M059J (cell line): ENCODE results near the gene LARP1B. TPM values are rescaled to one million over a fixed set of nuclear protein-coding genes. Genes with fewer than 3 reads are reported as not detected.
"Not testable (repeated sequence)": the region's sequence is repeated elsewhere in the genome, so short reads cannot be mapped to it uniquely, and the experiment has no call there.

Experiments
- DNase-seq: peaks from one replicate; pipeline ENCODE4 v3.0.0-alpha.2; 2012; ENCODE audit warnings: low read depth
- total RNA-seq: library from RNA; depleted of rRNA; stranded (reverse); fragments of >200 nt; shearing (Covaris generic); gene quantifications from 2 replicates; pipeline ENCODE4 v1.2.3, GENCODE V29; 2014

Gene LARP1B
- total RNA-seq, 1 experiment from 2014 or later: 14.3 TPM

DNA sequence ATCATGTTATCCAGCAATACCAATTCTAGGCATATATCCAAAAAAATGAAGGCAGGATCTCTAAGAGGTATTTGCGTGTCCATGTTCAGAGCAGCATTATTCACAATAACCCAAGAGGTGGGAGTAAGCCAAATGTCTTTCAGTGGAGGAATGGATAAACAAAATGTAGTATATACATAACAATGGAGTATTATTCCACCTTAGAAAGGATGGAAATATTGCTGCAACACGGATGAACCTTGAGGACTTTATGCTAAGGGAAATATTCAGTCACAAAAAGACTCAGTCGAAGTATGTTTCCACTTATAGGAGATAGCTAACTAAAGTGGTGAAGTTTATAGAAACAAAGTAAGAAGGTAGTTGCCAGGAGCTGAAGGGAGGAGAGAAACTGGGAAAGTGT, 74.3 kb downstream of the LARP1B start:
- DNase-seq: no peak

DNA sequence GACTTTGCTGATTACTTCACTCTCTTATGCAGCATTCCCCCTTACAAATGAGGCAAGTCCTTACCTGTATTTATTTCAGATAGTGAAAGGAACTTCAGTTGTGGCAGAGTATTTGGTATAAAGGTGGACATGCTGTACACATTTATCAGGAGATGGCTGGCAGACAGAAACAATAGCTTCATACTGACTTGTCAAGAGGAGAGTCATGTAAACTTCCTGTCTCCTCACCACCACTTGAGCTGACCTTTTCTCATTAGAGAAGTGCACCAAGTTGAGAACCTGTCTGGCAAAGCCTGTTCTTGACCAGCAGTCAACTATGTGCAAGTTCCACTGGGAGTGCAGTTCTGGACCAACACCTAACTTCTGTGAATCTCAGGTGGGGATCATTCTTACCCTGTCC, 80.8 kb downstream of the LARP1B start:
- no peak for DNase-seq

DNA sequence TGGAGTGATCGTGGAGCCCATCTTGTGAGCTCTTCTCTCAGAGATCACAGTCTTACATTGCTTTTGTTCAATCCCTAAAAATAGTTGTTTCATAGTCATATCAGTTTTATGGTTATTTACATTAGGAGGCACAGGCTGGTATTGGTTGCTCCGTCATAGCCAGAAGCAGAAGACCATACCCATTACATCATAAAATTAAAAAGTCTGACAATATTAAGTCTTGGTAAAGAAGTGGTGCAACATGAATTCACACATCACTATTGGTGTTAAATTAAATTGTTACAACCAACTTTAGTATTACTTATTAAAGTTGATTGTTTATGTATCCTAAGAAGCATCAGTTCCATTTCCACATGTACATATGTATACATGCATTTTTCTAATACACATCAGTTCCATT, 84.6 kb downstream of the LARP1B start:
- DNase-seq: no peak

DNA sequence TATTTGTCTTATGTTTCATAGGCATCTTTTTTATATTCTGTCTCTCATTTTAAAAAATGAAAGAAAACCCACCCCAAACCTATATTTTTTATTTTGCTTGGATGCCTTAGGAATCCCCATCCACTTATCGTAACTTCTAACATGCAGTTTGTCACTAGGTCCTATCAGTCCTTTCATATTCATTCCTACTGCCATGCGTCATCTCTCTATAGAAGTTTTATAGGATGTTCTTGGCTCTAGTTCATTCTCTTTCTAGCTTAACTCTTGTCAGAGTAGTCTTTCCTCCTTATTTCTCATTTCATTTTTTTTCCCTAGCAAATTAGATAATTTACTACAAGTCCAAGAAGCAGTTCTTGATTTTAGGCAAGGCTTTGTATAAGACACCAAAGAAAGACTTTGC, 92.7 kb downstream of the LARP1B start:
- no peak for DNase-seq

DNA sequence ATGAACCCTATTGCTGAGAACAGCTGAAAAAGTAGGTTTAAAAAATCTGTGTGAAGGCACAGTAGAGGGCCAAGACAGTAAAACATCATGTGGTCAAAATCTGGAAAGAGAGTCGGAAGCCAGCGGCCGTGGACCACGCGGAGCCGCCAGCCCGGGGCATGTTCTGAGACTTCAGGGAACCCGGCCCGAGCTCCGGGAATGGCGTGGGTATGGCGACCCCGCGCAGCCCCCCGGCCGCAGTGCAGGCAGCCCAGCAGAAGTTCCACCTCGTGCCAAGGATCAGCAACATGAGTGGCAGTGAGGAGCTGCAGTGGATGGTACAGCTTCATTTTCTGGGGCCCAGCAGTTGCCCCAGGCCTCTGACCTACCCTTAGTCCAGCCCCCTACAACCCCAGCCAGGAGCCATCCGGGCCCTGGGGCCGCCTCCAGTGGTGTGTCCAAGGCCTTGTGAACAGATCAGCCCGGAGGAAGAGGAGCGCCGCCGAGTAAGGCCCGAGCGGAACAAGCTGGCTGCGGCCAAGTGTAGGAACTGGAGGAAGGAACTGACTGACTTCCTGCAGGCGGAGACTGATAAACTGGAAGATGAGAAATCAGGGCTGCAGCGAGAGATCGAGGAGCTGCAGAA, 94.2 kb downstream of the LARP1B start:
- DNase-seq: no peak

DNA sequence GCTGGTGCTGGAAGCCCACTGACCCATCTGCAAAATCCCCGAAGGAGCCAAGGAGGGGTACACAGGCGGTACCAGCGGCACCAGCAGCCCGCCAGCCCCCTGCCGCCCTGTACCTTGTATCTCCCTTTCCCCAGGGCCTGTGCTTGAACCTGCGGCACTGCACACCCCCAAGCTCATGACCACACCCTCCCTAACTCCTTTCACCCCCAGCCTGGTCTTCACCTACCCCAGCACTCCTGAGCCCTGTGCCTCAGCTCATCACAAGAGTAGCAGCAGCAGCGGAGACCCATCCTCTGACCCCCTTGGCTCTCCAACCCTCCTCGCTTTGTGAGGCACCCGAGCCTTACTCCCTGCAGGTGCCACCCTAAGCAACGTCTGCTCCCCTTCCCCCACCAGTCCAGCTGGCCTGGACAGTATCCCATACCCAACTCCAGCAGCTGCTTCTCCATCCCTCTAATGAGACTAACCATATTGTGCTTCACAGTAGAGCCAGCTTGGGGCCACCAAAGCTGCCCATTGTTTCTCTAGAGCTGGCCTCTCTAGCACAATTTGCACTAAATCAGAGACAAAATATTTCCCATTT, 94.9 kb downstream of the LARP1B start:
- no peak for DNase-seq

DNA sequence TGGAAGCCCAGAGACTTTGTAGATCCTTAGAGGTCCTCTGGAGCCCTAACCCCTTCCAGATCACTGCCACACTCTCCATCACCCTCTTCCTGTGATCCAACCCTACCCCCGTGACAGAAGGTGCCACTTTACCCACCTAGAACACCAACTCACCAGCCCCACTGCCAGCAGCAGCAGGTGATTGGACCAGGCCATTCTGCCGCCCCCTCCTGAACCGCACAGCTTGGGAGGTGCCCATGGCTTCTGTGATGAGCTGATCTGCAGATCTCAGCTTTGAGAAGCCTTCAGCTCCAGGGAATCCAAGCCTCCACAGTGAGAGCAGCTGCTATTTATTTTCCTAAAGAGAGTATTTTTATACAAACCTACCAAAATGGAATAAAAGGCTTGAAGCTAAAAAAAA, 95.4 kb downstream of the LARP1B start:
- DNase-seq: not testable (repeated sequence)

DNA sequence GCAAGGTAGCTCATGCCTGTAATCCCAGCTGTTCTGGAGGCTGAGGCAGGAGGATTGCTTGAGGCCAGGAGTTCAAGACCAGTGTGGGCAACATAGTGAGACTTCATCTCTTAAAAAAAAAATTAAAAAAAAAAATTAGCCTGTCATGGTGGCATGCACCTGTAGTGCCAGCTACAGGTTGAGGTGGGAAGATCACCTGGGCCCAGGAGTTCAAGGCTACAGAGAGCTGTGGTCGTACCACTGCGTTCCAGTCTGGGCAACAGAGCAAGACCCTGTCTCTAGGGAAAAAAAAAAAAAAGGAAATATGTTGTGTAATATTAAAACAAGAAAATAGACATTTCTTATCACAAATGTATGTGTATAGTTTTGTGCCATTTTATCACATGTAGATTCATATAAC, 97.8 kb downstream of the LARP1B start:
- no peak for DNase-seq

DNA sequence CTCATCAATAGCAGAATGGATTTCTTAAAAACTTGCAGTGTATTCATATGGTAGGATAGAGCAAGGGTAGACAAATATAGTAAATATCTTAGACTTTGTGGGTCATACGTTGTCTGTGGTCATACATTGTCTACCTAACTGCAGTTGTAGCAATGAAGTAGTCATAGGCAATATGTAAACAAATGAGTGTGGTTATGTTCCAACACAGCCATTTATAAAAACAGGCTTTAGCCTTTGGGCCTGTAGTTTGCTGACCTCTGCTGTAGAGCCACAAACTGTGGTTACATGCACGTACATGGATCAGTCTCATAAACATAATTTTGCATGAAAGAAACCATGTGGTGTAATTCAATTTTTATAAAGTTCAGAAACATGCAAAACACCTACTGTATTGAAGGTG, 98.9 kb downstream of the LARP1B start:
- DNase-seq: peak; percentile 82

DNA sequence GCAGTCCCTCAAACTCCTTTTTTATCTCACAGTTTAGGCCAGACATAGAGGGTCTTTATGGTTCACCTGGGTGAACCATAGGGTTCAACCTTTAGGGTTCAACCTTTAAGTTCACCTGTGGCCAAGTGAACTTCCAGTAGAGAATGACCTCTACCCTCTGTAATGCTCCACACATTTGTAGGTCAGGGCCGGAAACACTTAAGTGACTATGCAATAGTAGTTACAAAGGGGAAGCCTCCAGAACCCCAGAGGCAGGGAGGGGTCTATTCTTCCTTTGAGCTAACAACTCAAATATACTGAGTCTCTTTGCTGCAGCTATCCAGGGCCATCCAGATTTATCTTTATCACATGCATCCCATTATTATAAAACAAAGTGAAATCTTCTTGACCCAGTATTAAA, 100.0 kb downstream of the LARP1B start:
- no peak for DNase-seq

DNA sequence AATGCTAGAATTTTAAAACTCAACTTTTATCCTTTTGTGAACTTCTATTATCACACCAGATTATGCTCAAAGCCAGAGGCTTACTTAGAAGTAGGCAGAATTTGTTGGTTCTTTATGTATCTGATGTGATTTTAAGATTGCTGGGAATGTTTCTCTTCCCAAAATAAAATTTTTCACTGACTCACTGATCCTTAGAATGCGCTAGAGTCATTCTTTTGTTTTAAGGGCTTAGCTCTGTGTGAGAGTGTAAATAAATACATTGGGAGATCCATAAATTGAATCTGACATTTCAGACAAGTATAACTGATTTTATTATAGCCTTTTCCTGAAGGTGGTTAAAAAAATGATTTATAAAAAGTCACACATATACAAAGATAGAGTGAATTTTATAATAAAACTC, 101.3 kb downstream of the LARP1B start:
- peak; percentile 24 for DNase-seq

DNA sequence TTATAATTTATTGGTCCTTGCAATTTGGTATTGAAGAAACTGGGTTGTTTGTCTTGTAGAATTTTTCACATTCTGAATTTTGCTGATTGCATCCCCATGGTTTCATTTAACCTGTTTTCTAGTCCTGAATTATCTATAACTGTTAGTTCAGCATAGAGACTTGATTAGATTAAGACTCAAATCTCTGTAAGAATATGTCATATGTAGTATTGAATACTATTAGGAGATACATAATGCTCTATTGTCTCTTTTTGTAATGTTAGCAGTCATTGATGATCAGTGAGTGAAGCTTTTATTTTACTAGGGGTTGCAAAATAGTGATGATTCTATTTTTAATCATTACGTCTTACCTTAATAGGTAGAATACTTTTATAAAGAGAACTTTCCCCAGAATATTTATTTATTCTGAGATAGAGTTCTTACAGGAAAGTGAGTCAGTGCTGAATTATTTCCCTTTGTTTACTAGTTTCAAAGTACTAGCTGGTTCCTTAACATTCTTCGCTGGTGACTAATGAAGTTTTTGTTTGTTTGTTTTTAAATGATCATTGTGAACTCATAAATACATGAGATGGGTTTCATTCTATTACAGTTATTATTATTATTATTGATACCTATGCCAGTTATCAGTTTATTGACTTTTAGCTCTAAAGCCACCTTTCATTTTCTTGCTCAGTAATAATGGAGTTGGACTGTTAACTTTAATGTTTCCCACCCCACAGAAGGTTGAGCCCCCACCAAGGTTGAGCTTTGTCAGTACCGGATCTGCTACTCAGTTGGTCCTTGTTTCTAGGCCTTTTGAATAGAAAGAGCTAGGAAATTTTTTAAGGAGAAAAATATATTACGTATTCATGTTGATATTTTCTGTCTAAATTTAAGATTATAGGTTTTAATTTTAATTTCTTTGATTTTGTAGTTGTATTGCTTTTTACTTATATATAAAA, 102.3 kb downstream of the LARP1B start:
- DNase-seq: peak; percentile 89

DNA sequence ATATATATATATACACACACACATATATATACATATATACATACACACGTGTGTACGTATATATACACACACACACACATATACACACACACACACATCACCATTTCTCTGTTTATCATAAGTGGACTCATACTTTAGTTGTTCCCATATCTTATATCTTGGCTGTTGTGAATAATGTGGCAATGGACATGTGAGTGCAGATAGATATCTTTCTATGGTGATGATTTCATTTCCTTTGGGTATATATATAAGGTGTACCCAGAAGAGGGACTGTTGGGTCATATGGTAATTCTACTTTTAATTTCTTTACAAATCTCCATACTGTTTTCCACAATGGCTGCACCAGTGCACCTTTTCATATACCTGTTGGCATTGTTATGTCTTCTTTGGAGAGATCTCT, 105.9 kb downstream of the LARP1B start:
- DNase-seq: no peak

DNA sequence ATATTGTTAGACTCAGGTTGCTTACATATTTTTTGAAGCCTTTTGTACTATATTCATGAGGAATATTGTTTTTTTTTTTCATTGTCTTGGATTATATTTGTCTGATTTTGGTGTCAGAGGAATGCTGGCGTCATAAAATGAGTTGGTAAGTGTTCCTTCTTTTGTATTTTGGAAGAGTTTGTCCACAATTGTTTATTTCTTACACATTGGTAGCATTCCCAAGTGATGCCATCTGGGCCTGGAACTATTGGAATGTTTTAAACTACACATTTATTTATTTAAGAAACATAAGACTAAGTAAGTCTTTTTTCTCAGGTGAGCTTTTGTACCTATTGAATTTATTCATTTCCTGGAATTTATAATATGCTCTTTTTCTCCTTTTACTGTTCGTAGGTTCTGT, 107.6 kb downstream of the LARP1B start:
- peak; percentile 39 for DNase-seq

DNA sequence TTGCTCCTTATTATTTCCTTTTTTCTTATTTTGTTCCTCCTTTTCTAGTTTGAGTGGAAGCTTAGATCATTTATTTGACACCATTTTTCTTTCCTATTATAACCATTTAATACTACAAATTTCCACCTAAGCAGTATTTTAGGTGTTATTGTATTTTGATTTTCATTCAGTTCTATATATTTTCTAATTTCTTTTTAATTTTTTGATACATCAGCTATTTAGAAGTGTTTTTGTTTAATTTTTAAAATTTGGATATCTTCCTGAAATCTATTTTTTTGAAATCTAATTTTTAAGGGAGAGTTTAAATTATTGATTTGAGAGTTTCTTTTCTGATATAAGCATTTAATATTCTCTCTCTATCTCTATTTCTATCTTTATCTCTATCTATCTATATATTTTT, 108.1 kb downstream of the LARP1B start:
- no peak for DNase-seq

DNA sequence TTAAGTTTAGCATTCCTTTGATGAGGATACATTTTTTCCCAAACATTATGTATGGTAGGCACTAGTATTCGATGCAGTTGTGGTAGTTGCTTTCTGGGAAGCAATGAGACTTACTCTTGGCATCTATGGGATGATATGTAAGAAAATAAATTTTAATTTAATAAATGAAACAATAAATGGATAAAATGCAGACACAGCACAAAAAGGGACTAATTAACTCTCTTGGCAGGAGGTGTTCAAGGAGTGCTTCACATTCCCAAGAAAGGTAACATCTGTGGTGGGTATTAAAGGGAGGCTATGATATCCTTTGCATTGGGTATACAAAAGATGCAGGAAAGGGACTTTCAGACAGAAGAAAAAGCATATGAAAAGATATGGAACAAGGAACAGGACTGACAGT, 115.5 kb downstream of the LARP1B start:
- no peak for DNase-seq

DNA sequence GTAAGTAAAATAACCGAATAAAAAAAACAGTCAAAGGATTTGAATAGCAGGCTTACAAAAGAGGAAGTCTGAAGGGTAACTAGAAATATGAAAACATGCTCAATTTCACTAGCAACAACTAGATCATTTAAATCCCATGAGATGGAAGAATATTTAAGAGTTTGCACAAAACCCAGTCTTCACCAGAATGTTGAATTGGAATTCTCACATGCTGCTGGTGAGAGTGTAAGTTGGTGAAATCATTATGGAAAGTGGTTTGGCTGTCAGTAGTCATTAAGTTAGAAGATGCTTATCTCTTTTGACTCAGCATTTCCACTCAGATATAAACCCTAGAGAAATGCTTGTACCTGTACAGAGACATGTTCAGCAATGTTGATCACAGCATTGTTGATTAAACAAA, 116.4 kb downstream of the LARP1B start:
- peak; percentile 60 for DNase-seq

DNA sequence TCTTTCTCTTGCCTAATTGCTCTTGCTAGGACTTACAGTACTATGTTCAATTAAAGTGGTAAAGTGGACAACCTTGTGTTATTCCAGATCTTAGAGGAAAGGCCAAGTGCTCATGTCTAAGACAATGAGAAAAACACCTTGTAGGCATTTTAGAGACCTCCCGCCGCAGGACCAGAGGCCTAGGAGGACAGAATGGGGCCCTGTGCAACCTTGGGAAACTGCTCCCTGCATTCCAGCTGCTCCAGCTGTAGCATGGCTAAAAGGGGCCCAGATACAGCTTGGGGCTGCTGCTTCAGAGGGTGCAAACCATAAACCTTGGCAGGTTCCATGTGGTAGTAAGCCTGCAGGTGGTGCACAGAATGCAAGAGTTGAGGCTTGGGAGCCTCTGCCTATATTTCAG, 125.5 kb downstream of the LARP1B start:
- no peak for DNase-seq

DNA sequence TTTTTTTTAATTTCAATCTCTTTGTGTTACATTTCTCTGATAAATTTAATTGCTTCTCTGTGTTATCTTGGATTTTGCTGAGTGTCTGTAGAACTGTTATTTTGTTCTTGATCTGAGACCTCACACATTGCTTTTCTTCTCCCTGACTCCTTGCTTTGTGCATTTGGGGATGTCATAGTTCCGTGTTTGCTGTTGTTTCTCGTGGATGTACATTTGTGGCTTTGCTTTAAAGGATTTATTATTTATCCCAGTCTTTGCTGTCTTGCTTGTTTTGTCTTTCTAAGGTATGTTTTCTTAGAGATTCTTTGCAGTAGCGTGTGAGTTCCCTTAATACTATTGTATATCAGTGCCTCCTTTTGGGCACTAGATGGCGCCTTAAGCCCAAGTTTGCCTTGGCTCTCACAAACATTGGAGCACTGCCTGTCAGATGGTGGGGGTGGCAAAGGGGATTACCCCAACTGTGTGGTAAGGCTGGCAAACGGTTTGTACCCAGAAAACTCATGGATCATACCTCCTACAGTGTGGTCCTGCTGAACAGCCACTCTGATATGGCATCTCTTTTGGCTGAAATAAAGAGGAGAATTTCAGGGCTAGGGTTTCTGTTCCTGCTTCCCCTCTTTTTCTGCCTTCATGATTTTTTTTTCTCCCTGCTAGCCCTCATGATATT, 130.1 kb downstream of the LARP1B start:
- peak; percentile 67 for DNase-seq

DNA sequence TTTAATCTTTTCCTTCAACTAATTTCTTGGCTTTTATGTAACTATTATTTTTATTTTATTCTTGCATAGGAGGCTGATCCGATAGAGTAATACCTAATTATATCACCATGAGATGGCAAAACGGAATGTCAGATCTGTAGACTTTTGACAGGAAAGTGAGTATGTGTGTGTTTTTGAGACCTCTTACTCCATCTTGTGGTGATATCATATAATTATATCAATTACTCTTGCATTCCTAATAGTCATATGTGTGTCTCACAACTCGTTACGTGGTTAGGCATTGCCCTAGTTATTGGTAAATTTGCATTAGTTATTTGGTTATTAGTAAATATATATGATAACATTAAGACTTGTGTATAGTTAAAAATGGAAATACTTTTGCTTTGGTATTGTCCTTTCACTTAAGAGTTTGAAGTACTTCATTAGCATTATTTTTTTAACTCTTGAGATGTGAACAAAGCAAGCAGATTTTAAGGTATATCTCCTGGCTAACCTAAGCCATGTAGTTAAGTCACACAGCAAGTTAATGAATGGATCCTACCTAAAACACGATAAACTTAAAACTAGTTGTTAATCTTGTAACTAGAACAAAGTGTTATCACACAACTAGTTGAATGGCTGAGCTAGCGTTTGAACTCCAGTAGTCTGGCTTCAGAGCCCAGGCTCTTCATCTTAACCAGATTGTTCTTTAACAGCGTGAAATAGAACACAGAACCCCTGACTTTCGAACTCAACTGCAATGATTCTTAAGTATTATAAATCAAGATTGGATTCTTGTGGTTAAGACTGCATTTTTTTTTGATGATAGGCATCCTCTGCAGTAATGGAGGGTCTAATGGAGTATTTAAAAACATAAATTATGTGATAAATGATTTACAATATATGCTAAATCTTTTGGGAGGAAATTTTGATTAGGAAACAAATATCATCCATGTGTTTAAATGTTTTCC, 159.4 kb downstream of the LARP1B start:
- DNase-seq: peak; percentile 65

DNA sequence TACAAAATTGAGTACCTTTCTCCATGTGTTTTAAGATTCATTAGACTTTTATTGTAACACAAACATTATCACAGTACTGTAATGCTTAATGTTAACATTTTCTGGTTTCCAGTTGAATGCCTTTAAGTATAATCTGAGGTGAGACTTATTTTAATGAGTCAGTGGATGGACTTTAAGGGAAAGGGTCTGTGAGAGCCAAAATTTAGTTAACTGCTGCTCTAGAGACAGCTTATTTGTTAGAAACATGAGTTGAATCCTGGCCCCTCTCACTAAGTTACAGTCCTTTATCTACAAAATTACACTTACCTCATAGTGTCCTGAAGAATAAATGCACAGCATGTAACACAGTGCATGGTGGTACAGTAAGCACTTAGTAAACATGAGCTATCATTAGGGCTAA, 160.5 kb downstream of the LARP1B start:
- DNase-seq: peak; percentile 45
